IMR-90 (cell line): ENCODE data around the gene GSPT1.
"Not testable (repeated sequence)": the region's sequence is repeated elsewhere in the genome, so short reads cannot be mapped to it uniquely, and the experiment has no call there.

ENCODE experiments used
- CEBPB ChIP-seq: IDR thresholded peaks from 2 replicates; pipeline ENCODE4 v1.6.1; 2012; ENCODE audit warnings: low read depth, low read length, improper control_type of control experiment
- CHD1 ChIP-seq: IDR thresholded peaks from 2 replicates; pipeline ENCODE4 v1.6.1; 2012; ENCODE audit warnings: low read depth, low read length, improper control_type of control experiment
- CTCF ChIP-seq: conservative IDR thresholded peaks from 2 replicates; pipeline ENCODE4 v1.5.1; 2012; ENCODE audit warnings: mild to moderate bottlenecking, low read depth, low read length, improper control_type of control experiment
- MAZ ChIP-seq: IDR thresholded peaks from 2 replicates; pipeline ENCODE4 v1.6.1; 2012; ENCODE audit warnings: low read depth, mild to moderate bottlenecking, low read length, improper control_type of control experiment, moderate library complexity, borderline replicate concordance
- POLR2A ChIP-seq: IDR thresholded peaks from 2 replicates; pipeline ENCODE4 v1.6.1; 2012; ENCODE audit warnings: mild to moderate bottlenecking, low read depth, low read length
- RAD21 ChIP-seq: IDR thresholded peaks from 2 replicates; pipeline ENCODE4 v1.6.1; 2012; ENCODE audit warnings: low read length, improper control_type of control experiment
- SMC3 ChIP-seq: fragments of 150-350 bp; IDR thresholded peaks from 2 replicates; pipeline ENCODE4 v1.6.1; 2016; ENCODE audit warnings: low read depth, mild to moderate bottlenecking, antibody characterized with exemption, low read length, moderate library complexity

GRCh38 chr16:11962978-11963377 is 47.2 kb upstream of the GSPT1 start:
- not testable (repeated sequence) for TF ChIP-seq CTCF, CHD1, MAZ, POLR2A, SMC3, RAD21, CEBPB
